G401 (cell line): ENCODE measurements around the gene IFT88. TPM values are rescaled to one million over a fixed set of nuclear protein-coding genes. Genes with fewer than 3 reads are reported as not detected.

Experiments
- DNase-seq: peaks from one replicate; pipeline ENCODE4 v3.0.0-alpha.2; 2015; ENCODE audit warnings: low spot score
- in situ Hi-C: cut with HindIII; loops from 2 replicates; pipeline ENCODE4 v1.10.0; 2016; ENCODE audit warnings: low sequenced_read_pairs, mixed read lengths
- total RNA-seq: library from RNA; depleted of rRNA; stranded (reverse); fragments of >200 nt; shearing (Covaris generic); gene quantifications from 2 replicates; pipeline ENCODE4 v1.2.3, GENCODE V29; 2014

IFT88 gene
- total RNA-seq, 1 experiment from 2014 or later, result 16.4 TPM

DNA sequence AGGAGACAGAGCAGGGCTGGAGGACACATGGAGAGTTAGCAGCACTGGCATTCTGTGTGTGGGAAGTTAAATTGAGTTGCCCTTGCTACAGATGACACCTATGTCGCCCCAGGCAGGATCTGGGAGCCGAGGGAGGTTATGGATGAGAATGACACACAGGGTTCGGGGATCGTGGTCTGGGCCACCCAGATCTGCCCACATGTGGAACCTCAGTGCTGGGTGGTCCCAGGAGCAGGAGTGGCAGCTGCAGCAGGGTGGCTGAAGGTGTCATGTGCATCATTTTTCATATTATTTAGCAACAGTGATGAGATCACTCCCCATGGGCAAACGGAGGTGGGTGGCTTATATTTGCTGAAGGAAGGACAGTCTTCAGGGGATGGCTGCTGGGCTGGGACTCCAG, 139.7 kb downstream of the IFT88 start:
- in situ Hi-C loops, result no loop called here
- no peak for DNase-seq

DNA sequence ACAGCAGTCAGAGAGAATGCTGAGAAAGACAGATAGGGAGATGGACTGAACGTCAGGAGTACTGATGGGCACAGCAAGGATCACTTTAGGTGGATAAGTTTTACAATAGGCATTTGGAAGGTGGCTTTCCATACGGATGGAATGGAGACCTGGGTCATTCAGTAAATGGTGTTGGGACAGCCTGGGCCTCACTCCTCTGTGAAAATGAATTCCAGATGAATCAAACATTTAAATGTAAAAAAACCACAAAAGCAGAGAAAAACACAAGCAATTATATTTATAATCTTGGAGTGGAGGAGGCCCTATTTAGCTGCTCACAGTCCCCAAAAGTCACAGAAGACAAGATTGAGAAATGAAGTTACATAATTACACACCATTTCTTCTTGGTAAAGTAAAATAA, 141.3 kb downstream of the IFT88 start:
- DNase-seq, result no peak
- in situ Hi-C loops, result no loop called here

DNA sequence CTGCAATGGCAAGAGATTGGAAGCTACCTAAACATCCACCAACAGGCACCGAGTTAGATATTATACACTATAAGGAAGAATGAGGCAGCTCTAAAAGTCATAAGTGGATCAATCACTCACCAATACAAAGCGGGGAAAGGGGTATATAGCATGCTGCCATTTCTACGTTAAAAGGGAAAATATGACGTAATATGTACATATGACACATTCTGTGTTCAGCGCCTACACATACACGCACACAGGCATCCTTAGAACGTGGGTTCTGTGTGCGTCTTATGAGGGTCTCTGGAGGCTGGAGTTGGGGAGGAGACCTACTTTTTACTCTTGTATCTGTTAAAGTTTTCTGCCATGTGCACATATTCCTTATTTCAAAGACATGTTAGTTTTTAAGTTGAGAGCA, 142.4 kb downstream of the IFT88 start:
- in situ Hi-C loops, result no loop called here
- DNase-seq, result no peak

DNA sequence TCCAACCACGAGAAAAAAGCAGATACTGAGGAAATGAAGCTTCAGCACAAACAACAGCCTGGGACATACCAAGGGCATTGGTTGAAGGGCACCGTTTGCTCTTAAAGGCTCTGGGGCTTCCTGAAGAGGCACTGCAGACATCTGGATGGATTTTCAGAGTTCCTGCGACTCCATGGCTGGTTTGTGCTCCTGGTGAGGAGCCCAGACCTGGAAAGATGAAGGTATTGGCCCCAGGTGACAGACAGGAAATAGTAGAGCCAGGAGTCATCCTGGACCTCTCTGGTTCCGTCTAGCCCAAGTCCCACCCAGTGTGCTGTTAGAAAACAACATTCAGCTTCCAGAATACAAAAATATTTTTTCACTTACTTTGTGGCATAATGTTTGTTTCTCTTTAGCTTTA, 142.8 kb downstream of the IFT88 start:
- in situ Hi-C loops, result no loop called here
- DNase-seq, result no peak

DNA sequence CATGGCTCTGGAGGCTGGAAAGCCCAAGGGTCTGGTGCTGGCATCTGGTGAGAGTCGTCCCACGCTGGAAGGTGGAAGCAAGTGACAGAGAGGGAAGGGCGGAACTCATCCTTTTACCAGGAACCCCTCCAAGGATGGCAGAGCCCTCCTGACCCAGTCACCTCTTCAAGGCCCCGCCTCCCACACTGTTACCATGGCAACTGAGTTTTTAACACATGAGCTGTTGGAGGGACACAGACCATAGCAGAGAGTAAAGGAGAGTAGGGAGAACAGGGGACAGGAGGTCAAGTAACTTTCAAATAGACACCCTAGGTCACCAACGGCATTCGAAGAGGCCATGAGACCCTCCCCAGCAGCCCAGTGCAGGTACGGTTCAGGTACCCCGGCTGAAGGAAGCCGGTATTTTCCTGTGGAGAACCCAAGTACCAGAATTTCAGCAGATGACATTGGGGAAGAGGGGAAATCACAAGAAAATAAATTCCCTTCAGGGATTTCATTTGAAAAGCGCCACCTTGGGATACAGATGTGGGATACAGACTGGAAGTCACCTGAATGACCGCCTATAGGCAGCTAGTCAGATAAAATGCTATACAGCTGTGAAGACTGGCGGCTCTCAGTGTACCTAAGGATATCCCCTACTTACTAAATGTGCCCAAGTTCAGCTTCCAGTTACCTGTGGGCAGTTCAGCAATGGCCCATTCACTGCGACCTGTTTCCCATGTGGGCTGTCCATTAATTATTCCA, 144.5 kb downstream of the IFT88 start:
- no peak for DNase-seq
- in situ Hi-C loops, result no loop called here

DNA sequence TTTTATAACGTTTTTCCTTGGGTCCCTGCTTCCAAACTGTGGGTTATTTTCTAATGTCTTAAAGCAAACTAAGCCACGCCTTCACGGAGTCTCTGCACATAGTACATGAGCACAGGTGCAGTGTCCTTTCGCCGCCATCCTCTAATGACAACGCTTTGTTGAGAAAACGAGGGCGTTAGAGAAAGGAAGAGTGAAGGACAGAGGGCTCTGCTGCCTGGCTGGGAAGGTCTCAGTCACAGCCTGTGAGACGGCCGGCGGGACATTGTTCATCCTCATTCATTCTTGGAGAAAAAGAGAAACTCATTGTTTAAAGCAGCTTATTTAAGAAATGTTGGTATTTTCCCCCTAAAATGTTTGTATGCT, 146.0 kb downstream of the IFT88 start:
- no peak for DNase-seq
- in situ Hi-C loops, result no loop called here

DNA sequence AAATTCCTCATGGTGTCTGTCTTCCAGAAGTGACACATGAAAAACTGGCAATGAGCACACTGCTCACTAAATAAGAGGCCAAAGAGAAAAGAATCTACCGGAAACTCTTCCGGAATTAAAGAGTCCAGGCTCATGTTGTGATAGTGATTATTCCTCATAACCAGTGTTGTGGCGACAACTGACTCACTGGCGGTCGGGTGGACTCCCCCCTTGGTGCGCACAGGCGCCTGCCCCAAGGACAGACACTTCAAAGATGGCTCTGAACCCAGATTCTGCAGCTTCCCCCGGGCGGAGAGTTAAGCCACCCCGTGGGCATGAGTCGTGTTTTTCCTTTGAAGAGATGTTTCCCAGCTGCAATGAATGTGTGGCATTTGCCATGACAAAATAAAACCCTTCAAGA, 146.8 kb downstream of the IFT88 start:
- in situ Hi-C loops, result no loop called here
- no peak for DNase-seq

DNA sequence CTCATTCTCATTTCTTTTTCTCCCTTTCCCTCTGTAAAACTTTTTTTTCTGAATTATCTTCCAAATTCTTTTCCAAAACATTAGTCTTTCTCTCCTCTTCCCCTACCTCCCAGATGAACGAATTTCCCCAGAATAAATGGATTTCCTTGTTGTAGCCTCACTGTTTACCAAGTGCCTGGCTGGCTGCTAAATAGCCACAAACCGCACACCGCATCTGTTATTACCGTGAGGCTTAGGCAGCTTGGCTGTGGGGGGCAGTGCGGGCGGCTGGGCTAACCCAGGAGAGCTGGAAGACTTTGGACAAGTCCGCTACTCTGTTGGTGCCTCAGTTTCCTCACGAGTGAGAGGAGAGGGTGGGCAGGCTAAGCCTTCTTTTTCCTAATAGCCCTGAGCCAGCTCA, 147.2 kb downstream of the IFT88 start:
- in situ Hi-C loops, result no loop called here
- no peak for DNase-seq

DNA sequence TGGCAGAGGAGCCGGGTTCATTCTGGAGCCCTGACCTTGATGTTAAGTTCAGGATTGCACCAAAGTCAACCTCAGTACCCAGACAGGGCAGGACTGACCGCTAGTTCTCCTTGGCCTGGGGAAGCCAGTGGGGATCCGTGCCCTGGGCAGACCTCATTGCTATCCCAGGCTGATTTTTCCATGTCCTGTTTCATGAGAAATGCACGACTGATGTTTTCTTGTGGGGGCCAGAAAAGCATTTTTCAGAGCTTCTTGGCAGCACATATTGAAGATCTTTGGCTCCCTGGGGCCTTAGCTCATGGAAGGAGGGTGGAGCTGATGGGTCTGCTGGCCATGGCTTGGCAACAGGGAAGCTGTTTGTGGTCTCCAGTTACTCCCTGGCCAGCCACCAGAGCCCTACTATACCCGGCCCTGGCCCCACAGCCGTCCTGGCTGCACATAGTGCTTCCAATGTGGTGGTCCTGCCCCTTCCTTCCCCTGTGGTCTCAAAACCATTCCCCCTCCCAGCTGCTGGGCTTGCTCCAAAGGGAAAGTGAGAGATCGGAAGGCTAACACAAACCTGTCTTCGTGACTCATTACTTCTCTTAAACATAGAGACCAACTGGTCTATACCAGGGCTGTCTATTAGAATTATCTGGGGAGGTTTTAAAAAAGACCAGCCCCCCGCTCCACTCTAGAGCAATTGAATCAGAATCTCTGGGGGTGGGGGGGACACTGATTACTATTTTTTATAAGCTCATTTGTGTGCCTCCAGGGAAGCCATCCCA, 147.8 kb downstream of the IFT88 start:
- in situ Hi-C loops, result no loop called here
- no peak for DNase-seq

DNA sequence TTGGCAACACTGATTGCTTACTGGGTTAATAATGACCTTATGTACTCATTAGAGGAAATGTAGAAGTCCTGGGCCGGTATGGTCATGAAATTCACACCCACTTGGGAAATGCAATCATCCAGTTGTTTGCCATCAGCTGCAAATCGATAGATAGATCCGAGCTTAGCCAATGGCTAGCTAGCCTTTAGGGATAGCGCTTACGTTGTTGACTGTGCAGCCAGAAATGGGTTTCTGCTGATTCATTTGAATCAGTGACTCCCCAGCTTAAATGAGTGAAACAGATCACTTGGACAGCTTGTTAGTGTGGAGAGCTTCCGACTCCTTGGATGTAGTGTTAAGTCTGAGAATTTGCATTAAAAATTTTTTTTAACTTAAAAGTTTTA, 148.4 kb downstream of the IFT88 start:
- DNase-seq, result no peak
- in situ Hi-C loops, result no loop called here

DNA sequence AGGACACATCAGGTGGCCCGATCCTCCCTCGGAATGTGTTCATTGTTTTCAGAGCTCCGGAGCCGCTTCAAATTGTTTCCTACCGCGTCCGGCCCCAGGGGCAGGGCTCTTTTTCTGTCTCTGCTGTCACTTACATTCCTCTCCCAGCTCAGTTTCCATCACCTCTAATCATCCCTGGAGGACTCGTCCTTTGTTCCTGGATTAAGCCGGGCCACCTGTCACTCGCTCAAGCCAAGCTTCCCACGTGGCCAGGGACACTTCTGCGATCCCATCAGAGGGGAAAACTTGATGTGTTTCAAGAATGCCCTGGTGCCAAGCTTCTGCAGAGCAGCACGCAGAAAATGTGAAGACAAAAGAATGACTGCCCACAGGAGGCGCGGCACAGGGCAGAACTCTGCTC, 150.0 kb downstream of the IFT88 start:
- in situ Hi-C loops, result no loop called here
- peak; percentile 87 for DNase-seq

DNA sequence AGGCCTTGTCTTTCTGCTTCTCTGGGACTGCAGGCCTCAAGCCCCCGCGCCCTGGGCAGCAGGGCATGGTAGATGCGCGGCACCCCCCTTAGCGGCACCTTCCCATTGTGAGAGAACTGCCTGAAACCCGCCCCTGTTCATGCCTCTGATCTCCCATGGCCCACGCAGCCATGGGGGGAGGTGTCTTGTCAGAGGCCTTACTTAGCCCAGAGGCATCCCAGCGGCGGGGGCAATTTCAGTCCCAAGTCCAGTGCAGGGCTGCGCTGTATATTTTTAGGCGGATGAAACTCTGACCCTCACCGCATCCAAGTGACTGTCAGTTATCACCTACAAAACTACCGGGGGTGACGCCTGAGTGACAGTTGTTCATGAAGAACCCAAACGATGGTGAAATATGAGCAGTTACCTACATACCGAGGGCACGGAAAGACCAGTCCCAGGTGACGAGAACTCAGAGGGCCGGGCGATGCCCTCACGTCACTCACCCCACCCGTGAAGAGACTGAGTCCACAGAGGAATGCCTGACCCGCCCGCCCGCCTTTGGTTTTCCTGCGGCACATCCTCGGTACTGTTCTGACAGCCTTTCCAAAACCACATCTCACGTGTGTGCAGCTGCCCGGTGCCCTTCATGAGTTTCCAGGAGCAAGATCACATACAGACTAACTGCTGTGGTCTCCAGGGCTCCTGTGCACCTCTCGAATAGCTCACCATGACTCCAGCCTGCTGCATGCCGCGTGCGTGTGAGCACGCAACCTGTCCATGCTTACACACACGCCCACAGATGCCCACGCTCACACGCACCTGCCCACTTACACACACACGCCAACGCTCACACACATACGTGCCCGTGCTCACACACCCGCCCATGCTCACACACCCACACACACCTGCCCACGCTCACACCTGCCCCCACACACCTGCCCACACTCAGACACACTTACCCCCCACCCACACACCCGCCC, 150.9 kb downstream of the IFT88 start:
- in situ Hi-C loops, result no loop called here
- DNase-seq, result no peak

DNA sequence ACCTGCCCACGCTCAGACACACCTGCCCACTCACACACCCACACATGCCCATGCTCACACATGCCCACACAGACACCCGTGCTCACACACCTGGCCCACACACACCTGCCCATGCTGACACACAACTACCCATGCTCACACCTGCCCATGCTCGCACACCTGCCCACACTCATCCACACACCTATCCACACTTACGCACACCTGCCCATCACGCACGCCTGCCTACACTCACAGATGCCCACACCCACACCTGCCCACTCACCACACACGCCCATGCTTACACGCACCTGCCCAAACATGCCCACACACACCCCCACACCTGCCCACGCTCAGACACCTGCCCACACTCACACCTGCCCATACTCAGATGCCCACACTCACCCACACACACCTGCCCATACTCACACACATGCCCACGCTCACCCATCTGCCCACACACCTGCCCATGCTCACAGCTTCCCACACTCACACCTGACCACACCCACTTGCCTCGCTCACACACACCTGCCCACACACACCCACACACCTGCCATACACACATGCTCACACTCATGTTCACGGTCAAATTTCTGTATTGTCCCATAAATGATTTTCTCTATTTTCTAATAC, 152.1 kb downstream of the IFT88 start:
- in situ Hi-C loops, result no loop called here
- no peak for DNase-seq

DNA sequence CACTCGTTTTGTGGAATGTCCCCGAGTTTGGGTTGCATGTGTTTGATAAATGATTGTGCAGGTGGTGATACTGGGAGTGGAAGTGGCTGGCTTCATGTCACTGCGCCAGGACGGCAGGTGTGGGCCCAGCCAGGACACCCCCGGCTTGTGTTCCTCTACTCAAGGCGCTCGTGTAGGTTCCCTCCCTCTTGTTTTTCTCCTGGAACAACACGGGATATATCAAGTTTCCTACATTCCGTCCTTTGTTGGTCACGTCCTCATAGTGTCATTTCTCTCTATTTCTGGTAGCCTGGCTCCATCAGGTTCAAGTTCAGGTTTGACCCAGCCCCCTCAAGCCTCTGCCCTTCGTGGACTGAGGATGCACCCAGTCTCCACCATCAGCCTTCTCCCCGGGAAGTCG, 152.8 kb downstream of the IFT88 start:
- in situ Hi-C loops, result no loop called here
- peak; percentile 37 for DNase-seq

DNA sequence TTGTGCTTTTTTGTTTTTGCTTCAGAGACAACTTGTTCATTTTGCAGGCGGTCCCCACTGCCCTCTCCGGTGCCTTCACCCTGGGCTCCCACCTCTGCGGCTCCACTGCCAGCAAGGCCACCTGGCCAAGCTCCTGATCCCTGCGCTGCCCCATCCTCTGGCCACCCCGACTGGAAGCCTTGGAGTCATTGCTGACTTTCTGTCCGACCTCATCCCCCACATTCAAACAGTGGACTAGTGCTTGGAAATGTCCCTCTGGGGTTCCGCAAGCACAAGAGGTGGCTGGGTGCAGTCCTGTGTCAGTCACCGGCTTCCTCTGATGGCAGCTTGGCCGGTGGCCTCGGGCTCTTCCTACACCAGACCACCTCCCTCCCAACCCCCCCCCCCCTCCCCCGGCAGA, 153.5 kb downstream of the IFT88 start:
- in situ Hi-C loops, result no loop called here
- no peak for DNase-seq

DNA sequence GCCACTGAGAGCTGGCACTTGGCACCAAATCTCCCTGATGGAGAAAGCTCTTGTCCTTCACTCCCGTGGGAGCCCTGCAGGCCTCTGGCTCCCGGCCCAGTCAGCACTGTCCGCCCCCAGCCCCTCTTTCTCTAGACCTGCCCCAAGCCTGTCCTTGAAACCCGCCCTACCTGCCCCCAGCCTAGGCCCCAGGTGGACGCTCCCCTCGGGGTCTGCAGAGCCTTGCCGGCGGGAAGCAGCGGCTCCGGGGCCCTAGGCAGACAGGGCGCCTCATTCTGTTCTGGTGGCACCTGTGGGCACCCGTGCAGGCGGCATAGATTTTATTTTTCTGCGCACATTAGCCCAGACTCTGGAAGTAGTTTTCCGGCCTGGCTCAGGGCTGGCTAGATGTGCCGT, 154.1 kb downstream of the IFT88 start:
- DNase-seq, result no peak
- in situ Hi-C loops, result no loop called here

DNA sequence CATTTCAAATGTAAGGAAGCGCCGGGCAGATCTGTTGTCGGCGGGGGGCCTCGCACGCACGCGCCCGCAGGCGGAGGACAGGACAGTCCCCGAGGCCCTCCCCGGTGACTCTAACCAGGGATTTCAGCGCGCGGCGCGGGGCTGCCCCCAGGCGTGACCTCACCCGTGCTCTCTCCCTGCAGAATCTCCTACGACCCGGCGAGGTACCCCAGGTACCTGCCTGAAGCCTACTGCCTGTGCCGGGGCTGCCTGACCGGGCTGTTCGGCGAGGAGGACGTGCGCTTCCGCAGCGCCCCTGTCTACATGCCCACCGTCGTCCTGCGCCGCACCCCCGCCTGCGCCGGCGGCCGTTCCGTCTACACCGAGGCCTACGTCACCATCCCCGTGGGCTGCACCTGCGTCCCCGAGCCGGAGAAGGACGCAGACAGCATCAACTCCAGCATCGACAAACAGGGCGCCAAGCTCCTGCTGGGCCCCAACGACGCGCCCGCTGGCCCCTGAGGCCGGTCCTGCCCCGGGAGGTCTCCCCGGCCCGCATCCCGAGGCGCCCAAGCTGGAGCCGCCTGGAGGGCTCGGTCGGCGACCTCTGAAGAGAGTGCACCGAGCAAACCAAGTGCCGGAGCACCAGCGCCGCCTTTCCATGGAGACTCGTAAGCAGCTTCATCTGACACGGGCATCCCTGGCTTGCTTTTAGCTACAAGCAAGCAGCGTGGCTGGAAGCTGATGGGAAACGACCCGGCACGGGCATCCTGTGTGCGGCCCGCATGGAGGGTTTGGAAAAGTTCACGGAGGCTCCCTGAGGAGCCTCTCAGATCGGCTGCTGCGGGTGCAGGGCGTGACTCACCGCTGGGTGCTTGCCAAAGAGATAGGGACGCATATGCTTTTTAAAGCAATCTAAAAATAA, 154.7 kb downstream of the IFT88 start:
- in situ Hi-C loops, result no loop called here

DNA sequence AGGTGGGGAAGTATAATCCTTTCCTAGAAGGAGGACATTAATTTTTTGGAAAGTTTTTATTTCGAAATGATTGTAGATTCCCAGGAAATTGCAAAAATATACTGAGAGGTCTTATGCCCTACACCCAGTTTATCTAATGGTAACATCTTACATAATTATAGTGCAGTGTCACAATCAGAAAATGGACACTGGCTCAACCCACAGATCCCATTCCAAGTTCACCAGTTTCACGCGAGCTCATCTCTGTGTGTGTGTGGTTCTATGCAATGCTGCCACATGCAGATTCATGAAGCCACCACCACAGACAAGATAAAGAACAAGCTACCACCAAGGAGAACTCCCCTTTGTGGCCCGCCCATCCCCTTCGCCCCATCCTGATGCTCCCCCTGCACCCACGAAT, 160.9 kb downstream of the IFT88 start:
- DNase-seq, result no peak
- in situ Hi-C loops, result no loop called here

More for the DNA sequence above, 154.7 kb downstream of the IFT88 start:
- peak; percentile 78 for DNase-seq
